ENCODE measurements around the gene NAA80.
"Not testable (repeated sequence)": the region's sequence is repeated elsewhere in the genome, so short reads cannot be mapped to it uniquely, and the experiment has no call there.

Gene NAA80

DNA sequence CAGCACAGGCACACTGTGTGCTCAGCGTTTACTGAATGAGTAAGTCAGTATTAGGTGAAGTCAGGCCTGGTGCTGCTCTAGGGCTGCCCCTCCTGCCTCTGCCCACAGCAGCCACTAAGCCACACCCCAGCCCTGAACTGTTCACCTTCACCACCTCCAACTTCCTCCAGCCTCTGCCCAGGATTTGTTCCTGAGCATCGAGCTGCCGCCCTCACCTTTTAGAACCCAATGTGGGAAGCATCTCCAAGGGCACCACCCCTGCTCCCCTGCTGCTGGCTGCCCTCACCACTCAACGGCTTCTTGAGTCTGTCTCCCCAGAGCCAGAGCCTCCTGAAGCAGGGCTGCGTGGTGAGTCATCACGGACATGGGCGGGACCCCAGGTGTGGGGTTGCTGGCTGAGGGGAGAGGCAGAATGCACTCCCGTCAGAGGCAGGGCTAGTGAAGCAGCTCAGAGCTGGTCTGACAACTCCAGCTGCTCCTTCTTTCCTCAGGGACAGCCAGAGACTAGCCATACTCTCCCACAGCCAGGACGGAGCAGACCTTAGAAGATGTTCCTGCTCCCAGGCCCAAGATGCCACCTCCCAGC lies 17.5 kb upstream of the NAA80 start:
- DNase-seq (ENCODE audit: low read depth, low spot score): peak; percentile 92
- peak overlapping the region; percentile 97 for H3K27ac ChIP-seq

DNA sequence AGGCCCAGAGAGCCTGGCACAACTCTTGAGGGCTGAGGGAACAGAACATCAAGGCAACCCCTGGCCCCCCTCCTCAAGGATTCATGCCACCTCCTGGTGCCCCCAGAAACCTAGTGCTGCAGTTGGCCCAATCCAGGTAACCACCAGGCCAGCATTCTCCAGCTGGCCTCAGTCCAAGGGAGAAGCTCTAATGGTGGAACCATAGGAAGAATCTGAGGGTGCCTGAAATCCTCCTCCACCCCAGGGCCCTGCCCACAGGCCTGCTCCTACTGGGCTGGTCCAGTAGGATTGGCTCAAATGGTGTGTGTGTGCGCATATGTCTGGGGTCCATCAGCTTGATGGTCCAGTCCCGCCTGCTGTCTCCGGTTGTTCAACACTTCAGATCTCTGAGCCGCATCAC lies 15.6 kb upstream of the NAA80 start:
- no peak for DNase-seq (ENCODE audit: low read depth, low spot score)
- no peak overlapping the region for H3K27ac ChIP-seq

DNA sequence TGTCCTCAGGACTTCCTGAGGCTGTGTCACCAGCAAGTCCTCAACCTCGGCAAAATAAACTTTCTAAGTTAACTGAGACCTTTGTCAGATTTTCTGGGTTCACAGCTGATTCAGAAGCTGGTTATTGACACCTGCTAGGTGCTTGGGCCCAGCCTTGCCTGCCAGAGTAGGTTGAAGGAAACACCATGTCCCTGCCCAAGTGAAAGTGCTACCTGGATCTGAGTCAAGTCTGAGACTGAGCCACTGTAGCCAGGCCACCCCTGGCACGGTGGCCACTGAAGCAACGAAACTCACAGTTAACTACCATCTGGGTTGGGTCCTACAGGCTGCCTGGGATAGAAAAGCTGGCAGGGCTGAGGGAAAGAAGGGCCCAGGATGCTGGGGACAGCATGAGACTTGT lies 15.1 kb upstream of the NAA80 start:
- H3K27ac ChIP-seq: no peak overlapping the region
- no peak for DNase-seq (ENCODE audit: low read depth, low spot score)

DNA sequence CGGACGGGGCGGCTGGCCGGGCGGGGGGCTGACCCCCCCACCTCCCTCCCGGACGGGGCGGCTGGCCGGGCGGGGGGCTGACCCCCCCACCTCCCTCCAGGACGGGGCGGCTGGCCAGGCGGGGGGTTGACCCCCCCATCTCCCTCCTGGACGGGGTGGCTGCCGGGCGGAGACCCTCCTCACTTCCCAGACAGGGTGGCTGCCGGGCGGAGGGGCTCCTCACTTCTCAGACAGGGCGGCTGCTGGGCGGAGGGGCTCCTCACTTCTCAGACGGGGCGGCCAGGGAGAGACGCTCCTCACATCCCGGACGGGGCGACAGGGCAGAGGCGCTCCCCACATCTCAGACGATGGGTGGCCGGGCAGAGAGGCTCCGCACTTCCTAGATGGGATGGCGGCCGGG lies 12.8 kb upstream of the NAA80 start:
- DNase-seq (ENCODE audit: low read depth, low spot score); H3K27ac ChIP-seq: not testable (repeated sequence)

DNA sequence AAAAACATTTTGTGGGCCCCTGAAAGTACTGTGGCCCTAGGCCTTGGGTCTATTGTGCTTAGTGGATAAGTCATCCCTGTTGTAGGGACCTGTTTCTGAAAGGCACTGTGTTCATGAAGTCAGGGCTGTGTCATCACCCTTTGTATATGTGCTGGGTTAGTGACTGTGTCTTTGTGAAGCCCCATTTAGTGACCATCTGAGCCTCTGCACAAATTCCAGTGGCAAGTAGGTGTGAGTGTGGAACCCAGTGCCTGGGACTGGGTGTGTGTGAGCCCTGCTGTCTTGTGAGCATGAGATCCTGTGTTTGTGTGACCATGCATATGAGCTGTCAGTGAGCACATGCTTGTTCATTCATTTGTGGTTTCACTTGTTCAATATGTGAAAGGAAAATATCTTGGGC lies 5.4 kb upstream of the NAA80 start:
- DNase-seq (ENCODE audit: low read depth, low spot score): peak; percentile 49
- peak overlapping the region; percentile 67 for H3K27ac ChIP-seq

DNA sequence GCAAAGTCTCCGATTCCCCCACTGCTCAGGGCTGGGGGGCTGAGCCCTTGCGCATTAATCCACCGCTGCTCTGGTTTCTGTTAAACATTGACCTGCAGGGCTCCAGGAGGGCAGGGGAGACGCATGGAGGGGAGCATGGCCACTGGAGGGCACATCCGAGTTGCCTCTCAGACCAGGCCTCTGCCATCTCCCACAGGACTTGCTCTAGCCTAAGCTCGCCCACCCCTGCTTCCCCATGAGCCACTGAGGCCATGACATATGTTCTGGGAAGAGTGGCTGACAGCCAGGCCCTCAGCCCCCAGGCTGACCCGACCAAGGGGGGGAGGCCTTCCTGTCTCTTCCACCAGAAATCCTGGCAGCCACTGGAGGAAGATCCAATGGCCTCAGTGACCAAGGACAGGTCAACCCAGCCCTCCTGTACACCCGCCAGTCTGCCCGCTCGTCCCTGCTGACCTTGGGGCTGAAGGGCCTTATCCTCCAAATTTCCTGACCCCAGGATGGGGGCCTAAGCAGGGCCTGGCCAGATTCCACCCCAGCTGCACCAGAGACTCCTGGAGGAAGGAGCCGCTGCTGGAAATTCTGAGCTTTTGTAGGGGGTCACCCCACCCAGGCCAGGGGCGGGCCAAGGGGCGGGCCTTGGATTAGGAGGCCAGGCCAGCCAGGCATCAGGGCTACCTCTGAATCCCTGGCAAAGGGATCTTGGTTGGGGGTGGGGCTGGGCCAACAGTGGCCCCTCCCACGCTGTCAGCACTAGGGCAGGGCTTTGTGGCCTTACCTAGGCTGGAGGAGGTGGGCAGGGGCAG lies 4.0 kb upstream of the NAA80 start, which contains the start of gene HYAL1:
Gene HYAL1 (minus strand): TSS at position 562 of the 803 bp plus-strand sequence. CDS start 618 bp downstream, outside the sequence.
- DNase-seq (ENCODE audit: low read depth, low spot score): no peak
- H3K27ac ChIP-seq: peak within 1 kb of the TSS; percentile 67

DNA sequence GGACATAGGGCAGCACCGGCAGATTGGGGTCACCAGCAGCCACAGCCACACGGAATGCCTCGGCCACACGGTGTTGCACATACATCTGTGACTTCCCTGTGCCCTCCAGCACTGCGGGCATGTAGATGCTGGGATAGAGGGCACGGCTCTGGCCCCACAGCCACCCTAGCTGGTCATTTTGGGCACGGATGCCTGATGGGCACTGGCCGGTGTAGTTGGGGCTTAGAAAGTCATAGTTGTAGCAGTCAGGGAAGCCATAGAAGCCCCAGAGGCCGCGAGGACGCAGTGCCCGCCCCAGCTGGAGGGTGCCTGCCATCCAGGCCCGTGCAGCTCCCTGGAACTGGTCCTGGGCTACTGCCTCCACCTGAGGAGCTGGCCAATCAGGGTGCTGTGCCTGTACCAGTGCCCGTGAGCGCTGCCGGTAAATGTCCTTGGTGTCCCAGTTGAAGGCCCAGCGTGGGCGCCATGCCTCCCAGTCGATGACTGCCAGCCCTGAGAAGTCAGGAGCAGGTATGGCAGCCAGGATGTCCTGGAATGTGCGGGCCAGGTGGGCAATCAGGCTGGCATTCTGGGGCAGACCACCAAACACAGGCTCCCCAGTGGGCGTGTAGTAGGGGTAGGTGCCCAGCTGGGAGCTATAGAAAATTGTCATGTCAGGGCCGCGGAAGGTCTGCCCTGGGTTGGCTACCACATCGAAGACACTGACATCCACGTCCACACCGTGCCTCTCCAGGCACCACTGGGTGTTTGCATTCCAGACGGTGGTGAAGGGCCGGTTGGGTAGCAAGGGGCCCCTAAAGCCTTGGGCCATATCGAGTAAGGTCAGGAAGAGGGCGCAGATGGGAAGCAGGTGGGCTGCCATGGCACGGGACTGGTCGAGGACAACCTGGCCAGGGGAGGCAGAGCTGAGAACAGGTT lies 3.1 kb upstream of the NAA80 start:
- no peak for DNase-seq (ENCODE audit: low read depth, low spot score)

DNA sequence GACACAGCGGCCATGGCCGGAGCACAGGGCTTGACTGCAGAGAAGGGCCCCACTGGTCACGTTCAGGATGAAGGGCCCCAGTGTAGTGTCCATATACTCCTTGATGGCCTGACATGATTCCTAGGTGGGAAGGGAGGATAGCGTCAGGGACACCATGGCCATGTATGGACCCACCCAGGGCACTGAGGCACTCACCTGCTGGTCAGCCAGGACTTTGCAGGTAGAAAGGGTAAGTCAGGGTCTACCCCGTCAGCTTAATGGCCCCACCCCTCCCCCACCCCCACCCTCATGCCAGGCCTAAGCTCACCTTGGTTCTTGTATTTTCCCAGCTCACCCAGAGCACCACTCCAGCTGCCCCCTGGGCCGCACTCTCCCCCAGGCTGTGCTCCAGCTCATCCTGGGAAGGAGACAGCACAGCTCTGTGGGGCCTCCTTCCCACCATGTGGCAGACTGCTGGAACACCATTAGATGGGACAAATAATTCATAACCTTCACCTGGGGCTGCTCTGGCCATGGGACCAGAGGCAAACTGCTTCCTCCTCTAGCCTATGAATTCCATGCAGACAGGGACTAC lies 1.6 kb upstream of the NAA80 start:
- peak overlapping the region; percentile 91 for H3K27ac ChIP-seq
- DNase-seq (ENCODE audit: low read depth, low spot score): no peak

More for the DNA sequence above, 3.1 kb upstream of the NAA80 start:
- peak overlapping the region; percentile 91 for H3K27ac ChIP-seq

DNA sequence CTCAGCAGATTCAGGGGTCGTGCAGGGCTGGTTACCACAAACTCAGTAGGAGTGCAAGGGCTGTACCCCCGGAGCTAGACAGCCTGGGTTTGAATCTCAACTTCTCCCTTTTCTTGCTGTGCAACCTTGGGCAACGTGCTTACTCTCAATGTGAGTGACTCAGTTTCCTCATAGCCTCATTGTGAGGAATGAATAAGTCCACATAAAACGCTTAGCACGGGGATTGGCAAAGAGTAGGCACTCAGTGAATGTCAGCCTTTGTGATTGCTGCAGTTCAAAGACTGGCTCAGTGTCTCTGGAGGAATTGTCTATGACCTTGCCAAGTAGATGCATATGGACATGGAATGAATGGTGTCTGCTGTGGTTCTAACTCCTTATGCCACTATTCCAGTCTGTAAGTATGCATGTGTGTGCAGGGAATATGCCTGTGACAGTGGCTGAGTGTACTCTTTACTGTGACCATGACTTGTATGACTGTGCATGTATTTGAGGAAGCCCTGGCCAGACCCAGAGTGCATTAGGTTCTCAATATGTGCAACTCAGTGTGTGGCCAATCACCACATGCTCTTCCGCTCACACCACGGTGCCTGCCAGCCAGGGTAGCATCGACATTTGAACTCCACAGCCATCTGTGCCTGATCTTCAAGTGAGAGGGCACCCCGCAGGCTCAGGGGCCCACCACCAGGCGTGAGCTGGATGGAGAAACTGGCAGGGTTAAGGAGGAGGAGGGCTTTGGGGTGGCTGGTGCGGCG lies 900 bp upstream of the NAA80 start:
- H3K27ac ChIP-seq: peak overlapping the region; percentile 91
- DNase-seq (ENCODE audit: low read depth, low spot score): peak; percentile 89

DNA sequence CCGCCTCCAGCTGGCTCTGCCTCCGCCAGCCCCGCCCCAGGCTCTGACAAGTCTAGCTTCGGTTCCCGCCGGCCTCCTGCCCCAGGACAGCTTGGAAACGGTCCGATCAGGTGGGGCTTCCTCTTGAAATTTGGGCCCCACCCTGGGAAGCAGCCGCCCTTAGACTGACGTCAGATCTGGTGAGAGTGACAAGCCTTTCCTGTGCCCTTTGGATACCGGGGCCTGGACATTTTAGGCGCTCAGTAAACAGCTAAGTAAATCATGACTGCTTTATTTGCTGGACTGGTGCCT lies 378 bp upstream of the NAA80 start:
- peak overlapping the region; percentile 91 for H3K27ac ChIP-seq
- no peak for DNase-seq (ENCODE audit: low read depth, low spot score)

DNA sequence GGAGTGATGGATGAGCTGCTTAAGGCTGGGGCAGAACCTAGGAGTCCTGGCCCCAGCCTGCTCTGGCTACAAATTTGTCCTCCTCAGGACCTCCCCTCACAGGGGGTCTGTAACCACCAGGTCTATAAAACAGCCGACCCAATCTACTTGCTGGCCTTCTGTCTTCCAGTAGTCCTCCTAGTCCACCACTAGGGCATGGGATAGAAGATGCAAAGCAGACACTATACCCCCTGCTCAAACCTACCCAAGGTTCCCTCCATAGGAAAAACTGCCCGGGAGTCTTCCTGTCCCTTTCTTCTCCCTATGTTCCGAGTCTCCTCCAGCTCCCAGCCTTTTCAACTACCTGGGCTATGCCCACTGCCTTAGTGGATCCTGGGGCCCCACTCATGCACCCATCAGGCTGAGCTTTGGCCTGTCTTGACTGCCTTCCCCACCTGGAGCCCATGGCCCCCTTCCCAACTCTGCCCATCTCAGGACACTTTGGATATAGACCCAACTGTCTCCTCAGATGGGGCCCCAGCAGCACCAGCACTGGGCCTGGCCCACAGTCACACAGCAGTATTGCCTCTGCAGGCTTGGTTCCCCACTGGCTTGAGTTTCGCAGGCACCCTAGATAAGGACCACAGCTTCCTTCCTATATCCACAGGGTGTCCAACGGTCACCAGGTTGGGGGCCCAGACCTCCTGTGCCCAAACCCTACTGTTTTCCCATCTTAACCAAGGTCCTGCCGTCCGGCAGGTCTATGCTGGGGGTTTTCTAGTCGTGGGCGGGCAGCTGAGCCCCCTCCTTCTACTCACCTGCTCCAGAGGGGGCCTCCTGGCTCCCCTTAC lies 1.1 kb downstream of the NAA80 start:
- H3K27ac ChIP-seq: peak overlapping the region; percentile 91
- DNase-seq (ENCODE audit: low read depth, low spot score): no peak

DNA sequence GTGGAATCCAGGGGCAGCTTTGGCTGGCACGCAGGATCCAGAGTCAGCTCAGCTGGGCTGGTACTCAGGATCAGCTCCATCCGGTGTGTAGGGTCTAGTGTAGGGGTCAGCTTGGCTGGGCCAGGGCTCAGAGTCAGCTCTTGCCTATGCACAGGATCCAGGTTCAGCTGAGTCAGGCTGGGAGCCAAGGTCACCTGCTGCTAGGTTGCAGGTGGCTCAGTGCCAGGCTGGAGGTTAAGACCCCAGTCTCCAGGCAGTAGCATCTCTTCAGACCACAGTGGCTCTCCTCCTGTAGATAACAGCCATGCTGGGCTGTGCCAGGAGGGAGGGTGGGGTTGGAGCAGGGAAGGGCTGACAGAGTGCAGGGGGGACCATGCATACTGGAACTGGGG lies 1.8 kb downstream of the NAA80 start:
- H3K27ac ChIP-seq: no peak overlapping the region
- DNase-seq (ENCODE audit: low read depth, low spot score): no peak

DNA sequence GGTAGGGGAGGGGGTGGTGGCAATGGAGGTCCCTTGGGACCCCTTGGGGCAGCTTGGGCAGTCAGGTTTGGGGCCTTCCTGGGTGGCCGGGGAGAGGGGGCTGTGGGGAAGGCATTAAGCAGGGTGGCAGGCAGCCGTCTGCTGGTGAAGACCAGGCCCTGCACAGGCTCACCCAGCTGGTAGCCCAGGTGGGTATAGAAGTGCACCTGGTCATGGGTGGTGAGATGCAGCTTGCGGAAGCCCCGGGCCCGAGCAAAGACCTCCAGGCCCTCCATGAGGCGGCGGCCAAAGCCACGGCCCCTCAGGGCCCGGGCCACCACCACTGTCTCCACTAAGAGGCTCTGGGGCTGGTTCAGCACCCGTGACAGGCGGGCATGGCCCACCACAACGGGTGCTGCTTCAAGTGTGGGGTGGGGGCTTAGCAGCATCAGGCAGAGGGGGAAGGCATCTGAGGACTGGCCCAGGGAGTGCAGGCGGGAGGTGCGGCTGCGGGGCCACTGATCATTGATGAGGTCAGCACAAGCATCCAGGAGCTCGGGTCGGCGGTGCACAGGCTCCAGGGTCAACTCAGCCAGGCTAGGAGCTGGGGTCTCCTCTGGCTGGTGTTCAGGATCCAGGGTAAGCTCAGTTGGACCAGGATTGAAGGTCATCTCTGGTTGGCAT lies 2.4 kb downstream of the NAA80 start:
- no peak overlapping the region for H3K27ac ChIP-seq
- DNase-seq (ENCODE audit: low read depth, low spot score): no peak

DNA sequence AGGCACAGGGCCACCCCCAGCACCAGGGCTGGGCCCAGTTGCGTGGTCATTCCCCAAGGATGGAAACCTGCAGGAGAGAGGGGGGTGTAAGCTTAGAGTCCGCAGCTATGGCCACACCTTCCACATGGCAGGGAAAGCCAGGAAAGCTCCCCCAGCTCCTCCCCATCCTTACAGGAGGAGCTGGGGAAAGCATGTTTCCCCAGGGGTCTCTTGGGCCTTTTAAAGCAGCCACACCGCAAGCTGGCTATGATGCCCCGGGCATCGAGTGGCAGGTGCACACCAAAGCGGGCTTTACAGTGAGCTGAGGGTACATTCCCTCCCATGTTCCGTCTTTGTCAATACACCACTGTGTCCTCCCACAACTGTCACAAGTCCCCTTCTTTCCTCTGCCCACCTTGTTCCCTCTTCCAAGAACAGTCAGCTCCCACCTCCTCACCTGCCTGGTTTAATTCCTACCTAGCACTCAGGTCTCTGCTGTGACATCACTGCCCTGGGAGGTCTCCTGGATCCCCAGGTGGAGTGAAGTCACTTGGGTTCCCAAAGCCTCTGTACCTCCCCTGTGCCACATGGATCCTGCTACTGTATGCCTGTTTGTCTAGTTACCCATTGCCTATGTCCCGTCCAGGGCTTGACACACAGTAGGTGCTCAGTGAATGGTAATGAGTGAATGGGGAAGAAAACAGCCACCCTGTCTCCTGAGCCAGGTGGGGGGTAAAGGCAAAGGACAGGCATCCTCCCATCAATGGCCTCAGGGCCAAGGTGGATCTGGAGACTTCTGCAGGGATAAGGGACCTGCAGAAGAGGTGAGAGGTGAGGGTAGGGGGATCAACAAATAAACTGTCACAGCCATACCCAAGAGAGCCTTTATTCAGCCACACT lies 3.4 kb downstream of the NAA80 start:
- DNase-seq (ENCODE audit: low read depth, low spot score): no peak
- H3K27ac ChIP-seq: no peak overlapping the region

DNA sequence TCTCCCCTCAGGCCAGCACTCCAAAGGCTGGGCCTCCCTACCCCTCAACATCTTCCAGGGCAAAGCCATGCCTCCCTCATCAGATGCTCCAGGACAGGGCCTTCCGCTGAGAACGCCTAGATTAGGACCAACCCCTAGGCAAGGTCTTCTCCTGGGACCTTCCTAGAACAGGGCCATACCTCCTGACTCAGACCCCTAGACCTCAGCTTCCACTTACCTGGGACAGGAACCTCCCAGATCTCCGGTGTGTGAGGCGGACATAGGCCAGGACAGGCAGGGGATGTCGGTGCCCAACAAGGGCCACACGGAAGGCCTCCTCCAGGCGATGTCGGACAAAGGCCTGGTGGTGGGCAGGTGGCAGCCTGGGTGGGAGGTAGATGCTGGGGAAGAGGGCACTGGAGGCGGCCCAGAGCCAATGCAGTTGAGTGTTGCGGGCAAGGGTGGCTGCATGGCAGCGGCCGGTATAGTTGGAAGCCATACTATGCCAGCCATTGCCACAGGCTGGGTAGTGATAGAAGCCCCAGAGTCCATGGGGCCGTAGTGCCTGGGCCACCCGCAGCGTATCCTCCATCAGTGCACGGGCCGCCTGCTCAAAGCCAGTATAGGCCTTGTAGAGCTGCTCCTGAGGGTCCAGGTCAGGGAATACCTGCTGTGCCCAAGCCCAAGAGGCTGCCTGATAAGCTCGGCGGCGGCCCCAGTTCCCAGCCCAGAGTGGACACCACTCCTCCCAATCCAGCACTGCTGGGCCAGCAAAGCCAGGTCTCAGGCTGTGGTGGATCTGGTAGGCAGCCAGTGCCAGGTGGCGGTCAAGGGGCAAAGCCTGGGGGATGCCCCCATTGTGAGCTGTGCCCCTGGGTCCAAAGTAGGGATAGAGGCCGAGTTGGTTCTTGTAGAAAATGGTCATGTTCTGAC lies 4.5 kb downstream of the NAA80 start:
- no peak overlapping the region for H3K27ac ChIP-seq
- no peak for DNase-seq (ENCODE audit: low read depth, low spot score)

DNA sequence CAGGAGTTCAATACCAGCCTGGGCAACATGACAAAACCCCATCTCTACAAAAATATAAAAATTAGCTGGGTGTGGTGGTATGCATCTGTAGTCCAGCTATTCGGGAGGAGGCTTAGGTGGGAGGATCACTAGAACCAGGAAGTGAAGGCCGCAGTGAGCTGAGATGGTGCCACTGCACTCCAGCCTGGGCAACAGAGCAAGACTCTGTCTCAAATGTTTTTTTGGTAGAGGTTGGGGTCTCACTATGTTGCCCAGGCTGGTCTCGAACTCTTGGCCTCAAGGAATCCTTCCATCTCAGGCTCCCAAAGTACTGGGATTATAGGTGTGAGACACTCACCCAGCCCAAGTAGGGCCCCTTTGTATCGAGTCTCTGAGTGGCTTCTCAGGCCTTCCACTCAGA lies 5.1 kb downstream of the NAA80 start:
- no peak for DNase-seq (ENCODE audit: low read depth, low spot score)
- H3K27ac ChIP-seq: no peak overlapping the region
